ENCODE measurements around the gene ULK3.
A peak's percentile ranks its signal among the peaks of the same experiment; 100 is the strongest.

The ULK3 gene

GRCh38 chr15:74843891-74844299 lies 939 bp upstream of the ULK3 start:
- H3K27me3 ChIP-seq (ENCODE audit: insufficient read depth, low read length, poor library complexity): no peaks in the 10 kb centered on the region
- no peak for DNase-seq
- peaks cover 3% of the 10 kb centered on the region for H3K4me1 ChIP-seq (ENCODE audit: control insufficient read depth, low read depth, low read length)
- H3K79me2 ChIP-seq (ENCODE audit: control insufficient read depth, insufficient read depth, low read length): no peaks in the 10 kb centered on the region
- peak overlapping the region; percentile 93 for H3K56ac ChIP-seq (ENCODE audit: low read length)
- H3K4me3 ChIP-seq (ENCODE audit: low read length): no peak overlapping the region
- no peak overlapping the region for H3K18ac ChIP-seq (ENCODE audit: low read length)
- peak overlapping the region; percentile 45 for H2AK5ac ChIP-seq (ENCODE audit: low read length)
- H3K4me2 ChIP-seq (ENCODE audit: low read length): no peak overlapping the region
- no CpG with 5 or more reads among the region's 12 CpGs for WGBS (ENCODE audit: extremely low coverage, insufficient coverage, low lambda C conversion rate)
- no peaks in the 10 kb centered on the region for H3K79me1 ChIP-seq (ENCODE audit: low read length)
- H4K5ac ChIP-seq (ENCODE audit: low read length): peak overlapping the region; percentile 49
- no peak overlapping the region for H3K27ac ChIP-seq (ENCODE audit: low read depth, low read length)
- no peak overlapping the region for H2BK15ac ChIP-seq (replicated peaks; ENCODE audit: low read depth)
- no peak overlapping the region for H3K23ac ChIP-seq (ENCODE audit: low read length)
- no peak overlapping the region for H2BK120ac ChIP-seq (ENCODE audit: low read depth, low read length)
- H3K4ac ChIP-seq (ENCODE audit: low read depth, low read length): no peak overlapping the region
- no peaks in the 10 kb centered on the region for H3K36me3 ChIP-seq (ENCODE audit: control insufficient read depth, insufficient read depth, low read length)
- peak overlapping the region; percentile 39 for H4K8ac ChIP-seq (ENCODE audit: low read depth, low read length)
- peak overlapping the region; percentile 85 for H3K9ac ChIP-seq (ENCODE audit: low read length)
- no peak overlapping the region for H2BK5ac ChIP-seq (ENCODE audit: low read length)

DNA sequence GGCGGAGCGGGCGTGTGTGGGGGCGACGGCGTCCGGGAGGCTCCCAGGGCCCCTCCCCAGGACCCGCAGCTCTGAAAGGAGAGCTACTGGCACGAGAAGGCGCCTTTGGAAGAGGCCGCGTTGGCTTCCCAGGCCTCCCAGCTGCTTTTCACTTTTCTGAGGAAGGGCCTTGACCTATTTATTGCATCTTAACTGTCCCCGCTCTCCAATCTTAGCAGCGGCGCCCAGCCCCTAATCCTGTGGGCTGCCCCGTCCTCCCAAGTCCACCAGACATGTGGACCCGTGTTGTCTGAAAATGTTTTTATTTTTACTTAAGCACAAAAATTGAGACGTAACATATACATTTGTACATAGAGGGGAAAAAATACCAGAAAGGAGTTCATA lies 481 bp upstream of the ULK3 start:
- Histone ChIP-seq H3K4me1 (ENCODE audit: control insufficient read depth, low read depth, low read length) (peaks cover 3% of the 10 kb centered on the region), H3K18ac (ENCODE audit: low read length) (peak overlapping the region; percentile 54), H2BK120ac (ENCODE audit: low read depth, low read length) (no peak overlapping the region), H3K9ac (ENCODE audit: low read length) (peak overlapping the region; percentile 85), H3K27me3 (ENCODE audit: insufficient read depth, low read length, poor library complexity) (no peaks in the 10 kb centered on the region), H3K79me1 (ENCODE audit: low read length) (no peaks in the 10 kb centered on the region), H4K8ac (ENCODE audit: low read depth, low read length) (peak overlapping the region; percentile 39), H3K4me2 (ENCODE audit: low read length) (peak overlapping the region; percentile 83), H3K56ac (ENCODE audit: low read length) (peak overlapping the region; percentile 93), H2BK5ac (ENCODE audit: low read length) (peak overlapping the region; percentile 76), H3K4me3 (ENCODE audit: low read length) (peak overlapping the region; percentile 33), H2AK5ac (ENCODE audit: low read length) (no peak overlapping the region), H4K5ac (ENCODE audit: low read length) (no peak overlapping the region), H3K36me3 (ENCODE audit: control insufficient read depth, insufficient read depth, low read length) (no peaks in the 10 kb centered on the region), H3K4ac (ENCODE audit: low read depth, low read length) (peak overlapping the region; percentile 79), H3K79me2 (ENCODE audit: control insufficient read depth, insufficient read depth, low read length) (no peaks in the 10 kb centered on the region), H3K23ac (ENCODE audit: low read length) (peak overlapping the region; percentile 45), H3K27ac (ENCODE audit: low read depth, low read length) (peak overlapping the region; percentile 75), H2BK15ac (replicated peaks; ENCODE audit: low read depth) (no peak overlapping the region)
- WGBS (ENCODE audit: extremely low coverage, insufficient coverage, low lambda C conversion rate): no CpG with 5 or more reads among the region's 18 CpGs
- DNase-seq: no peak

DNA sequence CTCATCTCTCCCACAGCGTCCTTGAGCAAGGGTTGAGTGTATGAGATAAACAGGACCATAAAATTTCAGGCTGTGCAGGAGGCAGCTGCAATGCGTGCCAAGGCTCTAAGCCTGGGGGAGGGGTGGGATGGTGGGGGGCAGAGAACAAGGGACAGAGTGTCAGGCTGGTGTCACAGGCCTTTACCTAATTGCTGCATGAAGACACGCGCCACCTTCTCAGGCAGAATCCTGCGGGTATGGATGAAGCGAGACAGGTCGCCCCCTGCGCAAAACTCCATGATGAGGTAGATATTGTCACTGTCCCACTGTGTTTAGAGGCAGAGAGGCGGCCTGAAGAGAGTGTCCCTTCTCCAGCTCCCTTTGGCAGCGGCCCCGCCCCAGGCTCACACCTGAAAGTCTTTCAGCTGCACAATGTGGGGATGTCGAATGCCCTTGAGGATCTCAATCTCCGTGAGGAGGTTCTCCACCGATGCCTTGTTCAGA lies 1.0 kb downstream of the ULK3 start:
- Histone ChIP-seq H4K8ac (ENCODE audit: low read depth, low read length) (no peak overlapping the region), H3K4me3 (ENCODE audit: low read length) (no peak overlapping the region), H3K4me1 (ENCODE audit: control insufficient read depth, low read depth, low read length) (peaks cover 3% of the 10 kb centered on the region), H3K4me2 (ENCODE audit: low read length) (peak overlapping the region; percentile 28), H3K4ac (ENCODE audit: low read depth, low read length) (no peak overlapping the region), H3K79me1 (ENCODE audit: low read length) (no peaks in the 10 kb centered on the region), H2AK5ac (ENCODE audit: low read length) (no peak overlapping the region), H3K18ac (ENCODE audit: low read length) (no peak overlapping the region), H3K56ac (ENCODE audit: low read length) (peak overlapping the region; percentile 78), H3K23ac (ENCODE audit: low read length) (no peak overlapping the region), H2BK15ac (replicated peaks; ENCODE audit: low read depth) (no peak overlapping the region), H3K27ac (ENCODE audit: low read depth, low read length) (no peak overlapping the region), H3K9ac (ENCODE audit: low read length) (peak overlapping the region; percentile 36), H3K79me2 (ENCODE audit: control insufficient read depth, insufficient read depth, low read length) (no peaks in the 10 kb centered on the region), H4K5ac (ENCODE audit: low read length) (no peak overlapping the region), H2BK120ac (ENCODE audit: low read depth, low read length) (no peak overlapping the region), H3K27me3 (ENCODE audit: insufficient read depth, low read length, poor library complexity) (no peaks in the 10 kb centered on the region), H2BK5ac (ENCODE audit: low read length) (no peak overlapping the region), H3K36me3 (ENCODE audit: control insufficient read depth, insufficient read depth, low read length) (no peaks in the 10 kb centered on the region)
- DNase-seq: no peak
- WGBS (ENCODE audit: extremely low coverage, insufficient coverage, low lambda C conversion rate): no CpG with 5 or more reads among the region's 14 CpGs

DNA sequence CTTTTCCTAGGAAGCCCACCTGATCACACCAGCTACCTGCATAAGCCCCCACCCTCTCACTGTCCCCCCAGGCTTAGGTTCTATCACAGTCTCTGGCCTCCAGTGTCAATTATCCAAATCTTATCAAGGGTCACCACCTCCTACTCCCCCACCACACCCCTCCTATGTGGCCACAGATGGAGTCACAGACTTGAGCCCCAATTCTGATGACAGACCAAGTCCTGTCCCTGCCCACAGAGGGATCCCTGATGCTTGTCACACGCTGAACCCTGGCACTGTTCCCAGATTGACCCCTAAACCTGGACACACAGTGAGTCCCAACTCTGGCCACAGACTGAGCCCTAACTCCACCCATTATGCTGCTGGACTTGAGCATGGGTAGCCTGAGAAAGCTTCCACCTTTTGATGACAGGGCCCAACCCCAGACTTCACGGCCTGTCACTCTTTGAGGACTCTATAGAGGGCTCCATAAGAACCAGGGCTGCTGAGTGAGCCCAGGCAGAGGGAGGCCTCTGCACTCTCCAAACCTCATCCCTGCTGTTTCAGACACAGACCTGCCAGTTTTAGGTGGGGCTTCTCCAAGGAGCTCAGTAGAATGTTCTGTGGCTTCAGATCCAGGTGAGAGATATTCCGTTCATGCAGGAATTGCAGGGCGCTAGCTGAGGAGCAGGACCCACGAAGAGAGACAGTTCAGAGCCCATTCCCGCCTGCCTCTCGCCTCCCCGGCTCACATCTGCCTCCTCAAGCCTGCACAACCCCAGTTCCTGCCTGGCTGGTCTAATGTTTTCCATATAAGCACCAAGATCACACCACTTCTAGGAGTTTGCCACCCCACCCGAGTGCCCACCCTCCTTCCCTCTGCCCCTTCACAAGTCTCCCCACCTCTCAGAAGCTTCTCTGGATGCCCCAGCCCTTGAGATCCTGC lies 1.8 kb downstream of the ULK3 start:
- H2BK15ac ChIP-seq (replicated peaks; ENCODE audit: low read depth): no peak overlapping the region
- H3K79me2 ChIP-seq (ENCODE audit: control insufficient read depth, insufficient read depth, low read length): no peaks in the 10 kb centered on the region
- no peak overlapping the region for H3K18ac ChIP-seq (ENCODE audit: low read length)
- no peak overlapping the region for H4K5ac ChIP-seq (ENCODE audit: low read length)
- H3K4me2 ChIP-seq (ENCODE audit: low read length): no peak overlapping the region
- peaks cover 3% of the 10 kb centered on the region for H3K4me1 ChIP-seq (ENCODE audit: control insufficient read depth, low read depth, low read length)
- no peak overlapping the region for H3K23ac ChIP-seq (ENCODE audit: low read length)
- no peak overlapping the region for H4K8ac ChIP-seq (ENCODE audit: low read depth, low read length)
- no peaks in the 10 kb centered on the region for H3K79me1 ChIP-seq (ENCODE audit: low read length)
- H2BK120ac ChIP-seq (ENCODE audit: low read depth, low read length): no peak overlapping the region
- H2BK5ac ChIP-seq (ENCODE audit: low read length): no peak overlapping the region
- no peak overlapping the region for H3K4me3 ChIP-seq (ENCODE audit: low read length)
- H3K36me3 ChIP-seq (ENCODE audit: control insufficient read depth, insufficient read depth, low read length): no peaks in the 10 kb centered on the region
- H3K56ac ChIP-seq (ENCODE audit: low read length): no peak overlapping the region
- H3K9ac ChIP-seq (ENCODE audit: low read length): no peak overlapping the region
- H3K4ac ChIP-seq (ENCODE audit: low read depth, low read length): no peak overlapping the region
- DNase-seq: no peak
- H3K27ac ChIP-seq (ENCODE audit: low read depth, low read length): no peak overlapping the region
- H3K27me3 ChIP-seq (ENCODE audit: insufficient read depth, low read length, poor library complexity): no peaks in the 10 kb centered on the region
- no peak overlapping the region for H2AK5ac ChIP-seq (ENCODE audit: low read length)
- WGBS (ENCODE audit: extremely low coverage, insufficient coverage, low lambda C conversion rate): no CpG with 5 or more reads among the region's 9 CpGs

- Histone ChIP-seq H3K23ac (ENCODE audit: low read length) (no peak overlapping the region), H3K4ac (ENCODE audit: low read depth, low read length) (no peak overlapping the region), H3K4me3 (ENCODE audit: low read length) (no peak overlapping the region), H2AK5ac (ENCODE audit: low read length) (no peak overlapping the region), H3K27ac (ENCODE audit: low read depth, low read length) (no peak overlapping the region), H3K36me3 (ENCODE audit: control insufficient read depth, insufficient read depth, low read length) (no peaks in the 10 kb centered on the region), H3K79me2 (ENCODE audit: control insufficient read depth, insufficient read depth, low read length) (no peaks in the 10 kb centered on the region), H4K5ac (ENCODE audit: low read length) (no peak overlapping the region), H3K56ac (ENCODE audit: low read length) (no peak overlapping the region), H3K9ac (ENCODE audit: low read length) (no peak overlapping the region), H3K4me1 (ENCODE audit: control insufficient read depth, low read depth, low read length) (peaks cover 3% of the 10 kb centered on the region), H3K18ac (ENCODE audit: low read length) (no peak overlapping the region), H4K8ac (ENCODE audit: low read depth, low read length) (no peak overlapping the region), H3K79me1 (ENCODE audit: low read length) (no peaks in the 10 kb centered on the region), H2BK120ac (ENCODE audit: low read depth, low read length) (no peak overlapping the region), H2BK5ac (ENCODE audit: low read length) (no peak overlapping the region), H3K27me3 (ENCODE audit: insufficient read depth, low read length, poor library complexity) (no peaks in the 10 kb centered on the region), H3K4me2 (ENCODE audit: low read length) (no peak overlapping the region), H2BK15ac (replicated peaks; ENCODE audit: low read depth) (no peak overlapping the region)
- peak; percentile 75 for DNase-seq
- WGBS (ENCODE audit: extremely low coverage, insufficient coverage, low lambda C conversion rate): no CpG with 5 or more reads among the region's 31 CpGs
Observed at GRCh38 chr15:74839526-74840395, 3.2 kb downstream of the ULK3 start.

Measured in mesendoderm (in vitro differentiated cells).